ENCODE data around the gene RRBP1. TPM values are rescaled to one million over a fixed set of nuclear protein-coding genes. Genes with fewer than 3 reads are reported as not detected.

Gene RRBP1, protein sequence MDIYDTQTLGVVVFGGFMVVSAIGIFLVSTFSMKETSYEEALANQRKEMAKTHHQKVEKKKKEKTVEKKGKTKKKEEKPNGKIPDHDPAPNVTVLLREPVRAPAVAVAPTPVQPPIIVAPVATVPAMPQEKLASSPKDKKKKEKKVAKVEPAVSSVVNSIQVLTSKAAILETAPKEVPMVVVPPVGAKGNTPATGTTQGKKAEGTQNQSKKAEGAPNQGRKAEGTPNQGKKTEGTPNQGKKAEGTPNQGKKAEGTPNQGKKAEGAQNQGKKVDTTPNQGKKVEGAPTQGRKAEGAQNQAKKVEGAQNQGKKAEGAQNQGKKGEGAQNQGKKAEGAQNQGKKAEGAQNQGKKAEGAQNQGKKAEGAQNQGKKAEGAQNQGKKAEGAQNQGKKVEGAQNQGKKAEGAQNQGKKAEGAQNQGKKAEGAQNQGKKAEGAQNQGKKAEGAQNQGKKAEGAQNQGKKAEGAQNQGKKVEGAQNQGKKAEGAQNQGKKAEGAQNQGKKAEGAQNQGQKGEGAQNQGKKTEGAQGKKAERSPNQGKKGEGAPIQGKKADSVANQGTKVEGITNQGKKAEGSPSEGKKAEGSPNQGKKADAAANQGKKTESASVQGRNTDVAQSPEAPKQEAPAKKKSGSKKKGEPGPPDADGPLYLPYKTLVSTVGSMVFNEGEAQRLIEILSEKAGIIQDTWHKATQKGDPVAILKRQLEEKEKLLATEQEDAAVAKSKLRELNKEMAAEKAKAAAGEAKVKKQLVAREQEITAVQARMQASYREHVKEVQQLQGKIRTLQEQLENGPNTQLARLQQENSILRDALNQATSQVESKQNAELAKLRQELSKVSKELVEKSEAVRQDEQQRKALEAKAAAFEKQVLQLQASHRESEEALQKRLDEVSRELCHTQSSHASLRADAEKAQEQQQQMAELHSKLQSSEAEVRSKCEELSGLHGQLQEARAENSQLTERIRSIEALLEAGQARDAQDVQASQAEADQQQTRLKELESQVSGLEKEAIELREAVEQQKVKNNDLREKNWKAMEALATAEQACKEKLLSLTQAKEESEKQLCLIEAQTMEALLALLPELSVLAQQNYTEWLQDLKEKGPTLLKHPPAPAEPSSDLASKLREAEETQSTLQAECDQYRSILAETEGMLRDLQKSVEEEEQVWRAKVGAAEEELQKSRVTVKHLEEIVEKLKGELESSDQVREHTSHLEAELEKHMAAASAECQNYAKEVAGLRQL (N-terminal part only)
- 99.4 and 117 TPM in 2 replicates for total RNA-seq

DNA sequence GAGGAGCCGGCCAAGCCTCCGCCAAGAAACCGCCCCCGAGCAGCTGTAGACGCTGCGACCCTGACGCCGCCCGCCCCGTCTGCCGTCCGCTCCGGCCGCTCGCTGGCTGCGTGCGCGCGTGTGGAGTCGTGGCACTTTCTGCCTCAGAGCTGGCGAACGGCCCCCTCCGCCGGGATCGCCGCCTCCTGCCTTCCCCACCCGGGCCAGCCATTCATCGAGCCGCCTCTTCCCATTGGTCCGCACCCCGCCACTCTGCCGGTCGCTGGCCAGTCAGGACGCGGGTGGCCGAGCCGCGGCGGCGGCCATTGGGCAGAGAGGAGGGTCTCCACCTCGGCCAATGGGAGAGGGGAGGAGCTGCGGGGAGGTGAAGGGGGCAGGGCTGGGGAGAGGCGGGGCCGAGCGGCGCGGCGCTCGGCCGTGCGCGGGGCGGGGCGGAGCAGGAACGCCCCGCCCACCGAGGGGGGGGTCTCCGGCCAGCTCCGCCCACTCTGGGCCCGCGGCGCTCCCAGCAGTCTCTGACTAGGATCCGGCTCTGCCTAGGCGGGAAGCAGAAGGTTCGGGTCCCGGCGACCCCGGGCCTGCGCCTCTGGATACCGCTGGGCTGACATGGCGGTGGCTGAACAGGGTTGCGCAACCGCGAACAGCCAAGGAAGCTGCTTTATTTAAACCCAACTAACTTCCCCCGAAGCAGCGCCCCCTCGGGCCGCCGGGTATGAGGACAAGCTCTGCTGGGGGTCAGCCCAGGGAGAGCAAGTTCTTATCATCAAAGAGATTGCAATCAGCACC is at the start of gene RRBP1:
TSS of gene RRBP1 (minus strand) at position 140 of the 786 bp plus-strand sequence. CDS start 21,735 bp downstream, outside the sequence.

DNA sequence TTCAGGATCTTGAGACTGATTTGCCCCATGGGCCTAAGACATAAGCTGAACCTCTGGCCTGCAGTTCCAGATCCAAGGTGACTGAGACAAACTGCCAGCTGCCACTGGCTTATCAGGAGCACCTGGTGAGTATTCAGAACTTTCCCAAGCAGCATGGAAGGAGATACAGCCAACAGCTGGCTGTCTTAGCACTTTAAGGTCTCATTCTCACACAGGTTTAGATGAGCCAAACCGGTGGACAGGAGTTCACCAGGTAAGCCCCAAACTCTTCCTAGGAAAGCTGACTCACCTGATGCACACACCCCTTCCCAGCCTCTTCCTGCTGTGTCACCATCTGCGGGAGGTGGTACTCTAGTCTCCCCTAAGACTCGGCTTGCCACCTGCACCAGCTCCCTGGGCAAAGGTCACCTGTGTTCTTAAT is 17.9 kb upstream of the RRBP1 start, which contains the start of gene BANF2:
TSS of gene BANF2 (plus strand) at position 36 of the 421 bp plus-strand sequence. CDS start 25,060 bp downstream, outside the sequence.

DNA sequence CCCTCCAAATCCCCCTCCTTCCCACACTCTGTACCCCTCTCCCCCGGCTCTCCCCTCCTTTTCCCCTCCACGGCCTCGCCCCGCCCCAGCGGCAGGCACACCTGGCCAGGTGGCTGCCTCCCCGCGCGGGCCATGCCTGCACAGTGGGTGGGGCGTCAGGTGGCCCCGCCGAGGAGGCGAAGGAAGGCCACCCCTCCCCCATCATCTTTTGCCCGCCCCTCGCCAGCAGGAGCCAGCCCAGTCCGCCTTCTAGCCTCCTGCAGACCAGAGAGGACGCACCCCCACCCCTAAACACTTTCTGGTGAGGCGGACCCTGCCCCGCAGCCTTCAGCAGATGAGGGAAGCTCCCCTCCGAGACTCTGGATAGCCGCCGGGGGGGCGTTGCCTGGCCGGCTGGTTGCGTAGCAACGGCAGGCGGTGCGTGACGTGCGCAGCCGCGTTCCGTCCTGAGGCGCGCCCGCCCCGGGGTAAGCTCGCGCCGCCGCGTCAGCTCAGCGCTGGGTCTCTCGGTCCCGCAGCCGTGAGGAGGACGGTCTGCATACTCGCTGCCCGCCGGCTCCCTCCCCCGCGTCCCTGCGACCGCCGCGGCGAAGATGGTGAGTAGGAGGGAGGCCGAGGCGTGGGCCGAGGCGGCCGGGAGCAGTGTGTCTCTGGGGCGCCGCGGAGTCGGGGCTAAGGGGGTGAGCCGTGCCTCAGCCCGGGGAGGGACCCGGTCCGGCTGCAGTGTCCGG is 112.3 kb downstream of the RRBP1 start, which contains the start of gene DSTN:
TSS of gene DSTN (plus strand) at position 460 of the 731 bp plus-strand sequence. CDS start at position 594, 134 bp downstream.

Other genes with a start within 250 kb of the RRBP1 start
- gene BFSP1, start 150.9 kb downstream of the RRBP1 start, total RNA-seq = 2.7 and 2.9 TPM in 2 replicates
- gene DSTN, start 112.2 kb downstream of the RRBP1 start, total RNA-seq = 248 and 320 TPM in 2 replicates
- not detected in 2 replicates for gene BANF2, start 17.7 kb upstream of the RRBP1 start, total RNA-seq